Mammary epithelial cell (primary cell): Measurements from ENCODE around the gene PPRC1.

ENCODE experiments used
- CTCF ChIP-seq, 2 donors: IDR thresholded peaks in 1 of 2; conservative IDR thresholded peaks in 1 of 2; 2 replicates each; pipeline ENCODE4 v1.5.1; 2011 to 2012; ENCODE audit warnings: inconsistent platforms in 2 of 2, low read length in 2 of 2, mild to moderate bottlenecking in 2 of 2, control low read depth in 1 of 2, low read depth in 1 of 2; ENCODE audit not compliant: insufficient read depth in 1 of 2; ENCODE audit errors: extremely low read depth in 1 of 2
- EZH2 ChIP-seq: IDR thresholded peaks from 2 replicates; pipeline ENCODE4 v1.6.1; 2012; ENCODE audit warnings: low read length, inconsistent platforms, borderline replicate concordance

GRCh38 chr10:102109166-102110116, 23.4 kb upstream of the PPRC1 start:
- no peak for TF ChIP-seq CTCF (conservative IDR thresholded peaks at IDR 0.05 in 1 of 2, IDR thresholded peaks at IDR 0.05 in 1 of 2; ENCODE audit: extremely low read depth in 1 of 2, insufficient read depth in 1 of 2, low read depth in 1 of 2, low read length in 2 of 2)
- no peak for TF ChIP-seq EZH2
